ENCODE measurements around the gene LCN12.

Gene LCN12

GRCh38 chr9:136958898-136959850, 7.1 kb downstream of the LCN12 start:
- no peak for DNase-seq (ENCODE audit: low read depth, low spot score)

- no peak for DNase-seq (ENCODE audit: low read depth, low spot score)
These were observed 8.3 kb downstream of the LCN12 start for GRCh38 chr9:136960212-136960937.

- no peak for DNase-seq (ENCODE audit: low read depth, low spot score)
These were observed 8.8 kb downstream of the LCN12 start for GRCh38 chr9:136960938-136961275.

- no peak for DNase-seq (ENCODE audit: low read depth, low spot score)
These were observed 9.4 kb downstream of the LCN12 start for GRCh38 chr9:136961279-136962065.

GRCh38 chr9:136962163-136962562, 10.1 kb downstream of the LCN12 start:
- no peak for DNase-seq (ENCODE audit: low read depth, low spot score)

- DNase-seq (ENCODE audit: low read depth, low spot score): no peak
These were observed 10.7 kb downstream of the LCN12 start for GRCh38 chr9:136962701-136963248.

GRCh38 chr9:136963341-136963740, 11.3 kb downstream of the LCN12 start:
- no peak for DNase-seq (ENCODE audit: low read depth, low spot score)

- no peak for DNase-seq (ENCODE audit: low read depth, low spot score)
These were observed 11.7 kb downstream of the LCN12 start for GRCh38 chr9:136963751-136964150.

GRCh38 chr9:136964171-136964689, 12.2 kb downstream of the LCN12 start:
- no peak for DNase-seq (ENCODE audit: low read depth, low spot score)

GRCh38 chr9:136964833-136965422, 12.9 kb downstream of the LCN12 start:
- DNase-seq (ENCODE audit: low read depth, low spot score): no peak

- no peak for DNase-seq (ENCODE audit: low read depth, low spot score)
These were observed 13.9 kb downstream of the LCN12 start for GRCh38 chr9:136965771-136966484.

GRCh38 chr9:136968333-136969127, 16.5 kb downstream of the LCN12 start:
- no peak for DNase-seq (ENCODE audit: low read depth, low spot score)

- DNase-seq (ENCODE audit: low read depth, low spot score): no peak
These were observed 17.1 kb downstream of the LCN12 start for GRCh38 chr9:136969150-136969549.

GRCh38 chr9:136969774-136970173, 17.7 kb downstream of the LCN12 start:
- DNase-seq (ENCODE audit: low read depth, low spot score): no peak

GRCh38 chr9:136970361-136970760, 18.3 kb downstream of the LCN12 start:
- no peak for DNase-seq (ENCODE audit: low read depth, low spot score)

- DNase-seq (ENCODE audit: low read depth, low spot score): no peak
These were observed 19.7 kb downstream of the LCN12 start for GRCh38 chr9:136971746-136972145.

- no peak for DNase-seq (ENCODE audit: low read depth, low spot score)
These were observed 20.3 kb downstream of the LCN12 start for GRCh38 chr9:136972335-136972734.

GRCh38 chr9:136972743-136973142, 20.7 kb downstream of the LCN12 start:
- no peak for DNase-seq (ENCODE audit: low read depth, low spot score)

Data from activated CD4-positive, CD25-positive, alpha-beta regulatory T cell treated with anti-CD3 and anti-CD28 coated beads, Interleukin-2, amount 50 U/mL, for 16 hours (primary cell).